ENCODE results near the gene EIF2AK2. TPM values are rescaled to one million over a fixed set of nuclear protein-coding genes. Genes with fewer than 3 reads are reported as not detected.

Gene EIF2AK2
- total RNA-seq, 1 donor from 2014 or later = 37.0 TPM

Other genes with a start within 250 kb of the EIF2AK2 start
- 24.7 and 24.9 TPM in 2 replicates for gene STRN, start 190.4 kb downstream of the EIF2AK2 start, total RNA-seq
- gene HEATR5B, start 72.6 kb downstream of the EIF2AK2 start, total RNA-seq = 42.6 and 50.3 TPM in 2 replicates
- 30.7 and 32.9 TPM in 2 replicates for gene GPATCH11, start 72.5 kb downstream of the EIF2AK2 start, total RNA-seq
- not detected in 2 replicates for gene SULT6B1, start 31.7 kb upstream of the EIF2AK2 start, total RNA-seq
- 29.2 and 35.5 TPM in 2 replicates for gene CEBPZOS, start 39.5 kb upstream of the EIF2AK2 start, total RNA-seq
- 55.2 and 57.0 TPM in 2 replicates for gene CEBPZ, start 74.6 kb upstream of the EIF2AK2 start, total RNA-seq
- 22.4 and 22.8 TPM in 2 replicates for gene NDUFAF7, start 74.7 kb upstream of the EIF2AK2 start, total RNA-seq
- 73.0 and 82.5 TPM in 2 replicates for gene PRKD3, start 167.9 kb upstream of the EIF2AK2 start, total RNA-seq
- gene QPCT, start 187.7 kb upstream of the EIF2AK2 start, total RNA-seq = 1.9 and 2.1 TPM in 2 replicates